GM12878 (cell line): ENCODE data around the gene CETP. TPM values are rescaled to one million over a fixed set of nuclear protein-coding genes. Genes with fewer than 3 reads are reported as not detected.

Experiments
- ATF3 ChIP-seq: IDR thresholded peaks from 2 replicates; pipeline ENCODE4 v1.6.1; 2011; ENCODE audit warnings: low read depth, mild to moderate bottlenecking, low read length, moderate library complexity, borderline replicate concordance; ENCODE audit errors: extremely low read depth
- BACH1 ChIP-seq: fragments of 450-650 bp; IDR thresholded peaks from 2 replicates; pipeline ENCODE4 v1.6.1; 2017; ENCODE audit warnings: mild to moderate bottlenecking, borderline replicate concordance
- BMI1 ChIP-seq: fragments of 450-650 bp; IDR thresholded peaks from 2 replicates; pipeline ENCODE4 v1.6.1; 2016; ENCODE audit warnings: mild to moderate bottlenecking, moderate library complexity, borderline replicate concordance
- CBX5 ChIP-seq: sonication (generic); IDR thresholded peaks from 2 replicates; pipeline ENCODE4 v1.6.1; 2016; ENCODE audit warnings: low read depth, moderate library complexity, mild to moderate bottlenecking, inconsistent platforms
- CTCF ChIP-seq, 3 experiments: IDR thresholded peaks in 2 of 3; conservative IDR thresholded peaks in 1 of 3; 2 replicates each; pipeline ENCODE4 v1.5.1; 2011; ENCODE audit warnings: low read depth in 3 of 3, low read length in 3 of 3, mild to moderate bottlenecking in 3 of 3, control low read depth in 2 of 3, moderate library complexity in 2 of 3, inconsistent platforms in 1 of 3, mixed read lengths in 1 of 3; ENCODE audit not compliant: control insufficient read depth in 2 of 3, insufficient read depth in 1 of 3; ENCODE audit errors: extremely low read depth in 1 of 3
- DPF2 ChIP-seq: fragments of 450-650 bp; IDR thresholded peaks from 2 replicates; pipeline ENCODE4 v1.6.1; 2017; ENCODE audit warnings: mild to moderate bottlenecking
- HCFC1 ChIP-seq: fragments of 150-350 bp; IDR thresholded peaks from 2 replicates; pipeline ENCODE4 v1.6.1; 2014; ENCODE audit warnings: low read length
- KLF5 ChIP-seq: fragments of 450-650 bp; IDR thresholded peaks from 2 replicates; pipeline ENCODE4 v1.6.1; 2014; ENCODE audit warnings: mild to moderate bottlenecking; ENCODE audit not compliant: partially characterized antibody
- MXI1 ChIP-seq: fragments of 150-350 bp; IDR thresholded peaks from 2 replicates; pipeline ENCODE4 v1.6.1; 2011; ENCODE audit warnings: low read depth, mild to moderate bottlenecking, inconsistent platforms, low read length, improper control_type of control experiment
- NFYB ChIP-seq: IDR thresholded peaks from 2 replicates; pipeline ENCODE4 v1.6.1; 2011; ENCODE audit warnings: low read depth, mild to moderate bottlenecking, low read length, improper control_type of control experiment, moderate library complexity; ENCODE audit not compliant: insufficient read depth
- PAX8 ChIP-seq: fragments of 450-650 bp; IDR thresholded peaks from 2 replicates; pipeline ENCODE4 v1.6.1; 2017; ENCODE audit warnings: mild to moderate bottlenecking, moderate library complexity
- PML ChIP-seq: IDR thresholded peaks from 2 replicates; pipeline ENCODE4 v1.6.1; 2012; ENCODE audit warnings: low read length, inconsistent platforms
- SKIL ChIP-seq: fragments of 450-650 bp; IDR thresholded peaks from 2 replicates; pipeline ENCODE4 v1.6.1; 2017; ENCODE audit warnings: mild to moderate bottlenecking, low read depth, inconsistent platforms; ENCODE audit not compliant: poor library complexity, severe bottlenecking
- SP1 ChIP-seq: IDR thresholded peaks from one replicate; pipeline ENCODE4 v1.6.1; 2011; ENCODE audit warnings: low read depth, low read length
- TAF1 ChIP-seq: IDR thresholded peaks from 2 replicates; pipeline ENCODE4 v1.6.1; 2011; ENCODE audit warnings: mild to moderate bottlenecking, low read depth, low read length, borderline replicate concordance
- TCF12 ChIP-seq: IDR thresholded peaks from 2 replicates; pipeline ENCODE4 v1.6.1; 2011; ENCODE audit warnings: low read depth, mild to moderate bottlenecking, low read length
- TCF3 ChIP-seq: IDR thresholded peaks from 2 replicates; pipeline ENCODE4 v1.6.1; 2012; ENCODE audit warnings: low read depth, mild to moderate bottlenecking, low read length, borderline replicate concordance; ENCODE audit not compliant: insufficient read depth
- ZNF207 ChIP-seq: fragments of 450-650 bp; IDR thresholded peaks from 2 replicates; pipeline ENCODE4 v1.6.1; 2014; ENCODE audit warnings: antibody characterized with exemption, mild to moderate bottlenecking, borderline replicate concordance
- ZNF217 ChIP-seq: fragments of 450-650 bp; IDR thresholded peaks from 2 replicates; pipeline ENCODE4 v1.6.1; 2017; ENCODE audit warnings: antibody characterized with exemption, mild to moderate bottlenecking
- ZNF384 ChIP-seq: IDR thresholded peaks from 2 replicates; pipeline ENCODE4 v1.6.1; 2012; ENCODE audit warnings: low read depth, mild to moderate bottlenecking, low read length, improper control_type of control experiment, borderline replicate concordance
- polyA plus RNA-seq, 11 experiments: library from polyadenylated mRNA; depleted of rRNA in 4 of 11; unstranded in 6 of 11; stranded (reverse) in 5 of 11; fragments of >200 nt; fragmentation: Nextera tagmentation in 4 of 11; fragmentation: Illumina TruSeq in 1 of 11; extraction: Ambion mirVana in 4 of 11; extraction: Trizol in 1 of 11; gene quantifications; 1 replicate in 1 of 11; 2 replicates in 10 of 11; pipeline versions ENCODE4 v1.2.1 to v1.2.3, GENCODE V29; 2011 to 2016; ENCODE audit warnings: inconsistent platforms in 2 of 11, missing spikeins in 2 of 11, low read depth in 1 of 11
- total RNA-seq, 4 experiments: library from RNA; depleted of rRNA in 3 of 4; stranded (reverse); fragments of >200 nt in 3 of 4; fragmentation: Illumina TruSeq in 1 of 4; extraction: Trizol in 1 of 4; gene quantifications; 2 replicates each; pipeline versions ENCODE4 v1.2.1 to v1.2.3, GENCODE V29; 2013 to 2021
- TF ChIP-seq, protein P1 (sequence below): IDR thresholded peaks from 2 replicates; pipeline ENCODE4 v1.6.1; 2011; ENCODE audit warnings: borderline replicate concordance, low read depth, mild to moderate bottlenecking, moderate library complexity, low read length; ENCODE audit not compliant: insufficient read depth, poor library complexity, severe bottlenecking

The CETP gene
- total and polyA plus RNA-seq, 10 of the 15 experiments (the other 5 are each of a cell fraction or from before 2014, with no cell fraction given) = 1.2 to 6.4 (median 2.1) TPM

DNA sequence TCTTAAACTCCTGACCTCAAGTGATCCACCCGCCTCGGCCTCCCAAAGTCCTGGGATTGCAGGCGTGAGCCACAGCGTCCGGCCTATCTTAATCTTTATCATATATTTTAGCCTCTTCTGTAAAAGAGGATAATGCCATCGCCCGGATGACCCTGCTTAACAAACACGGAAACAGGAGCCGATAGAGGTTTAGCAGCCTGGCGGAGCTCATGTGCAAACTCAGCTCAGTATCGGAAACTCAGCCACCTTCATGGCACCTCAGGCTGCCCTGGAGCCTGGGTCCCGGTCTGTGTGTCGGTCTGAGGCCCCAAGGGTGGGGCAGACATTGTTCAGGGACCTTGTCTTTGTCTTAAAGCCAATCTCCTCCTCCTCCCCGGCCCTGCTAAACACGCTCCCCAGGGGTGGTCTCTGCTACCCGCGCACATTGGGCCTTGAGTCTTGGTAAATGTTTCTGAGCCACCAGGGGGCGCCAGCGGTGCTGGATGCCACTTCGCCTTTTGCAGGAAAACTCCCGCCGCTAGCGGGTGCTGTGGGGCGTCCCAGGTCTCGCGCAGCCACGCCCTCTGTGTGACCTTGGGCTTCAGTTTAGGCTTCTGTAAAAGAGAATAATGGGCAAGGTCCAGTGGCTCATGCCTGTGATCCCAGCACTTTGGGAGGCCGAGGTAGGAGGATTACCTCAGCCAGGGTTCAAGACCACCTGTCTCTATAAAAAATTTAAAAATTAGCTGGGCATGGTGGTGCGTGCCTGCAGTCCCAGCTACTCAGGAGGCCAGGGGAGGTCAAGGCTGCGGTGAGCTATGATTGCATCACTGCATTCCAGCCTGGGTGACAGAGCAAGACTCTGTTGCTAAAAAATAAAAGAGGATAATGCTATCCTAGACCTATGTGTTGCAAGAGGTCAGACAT lies 2.7 kb downstream of the CETP start (continued):
- TF ChIP-seq CTCF (IDR thresholded peaks at IDR 0.05 in 2 of 3, conservative IDR thresholded peaks at IDR 0.05 in 1 of 3; ENCODE audit: control insufficient read depth in 2 of 3, extremely low read depth in 1 of 3, insufficient read depth in 1 of 3, low read depth in 3 of 3, low read length in 3 of 3) = peak; percentile 100; a peak in 5 of 6 replicates
- peak; percentile 84; the same call in 1 of the 2 replicates for TF ChIP-seq ZNF207
- TF ChIP-seq TCF12 = 0 out of 2 replicates have a peak, but pooled peaks have one; percentile 7
- 0 out of 2 replicates have a peak, but pooled peaks have one; percentile 82 for TF ChIP-seq CBX5
- TF ChIP-seq TAF1 = 0 out of 2 replicates have a peak, but pooled peaks have one; percentile 24
- peak; percentile 23 for TF ChIP-seq KLF5
- TF ChIP-seq BACH1 = peak; percentile 54; the same call in 1 of the 2 replicates
- TF ChIP-seq ZNF217 = peak; percentile 15; the same call in 1 of the 2 replicates
- TF ChIP-seq NFYB = no peak
- no peak for TF ChIP-seq ZNF384
- TF ChIP-seq HCFC1 = 0 out of 2 replicates have a peak, but pooled peaks have one; percentile 24
- peak; percentile 57 for TF ChIP-seq SKIL
- TF ChIP-seq, protein P1, sequence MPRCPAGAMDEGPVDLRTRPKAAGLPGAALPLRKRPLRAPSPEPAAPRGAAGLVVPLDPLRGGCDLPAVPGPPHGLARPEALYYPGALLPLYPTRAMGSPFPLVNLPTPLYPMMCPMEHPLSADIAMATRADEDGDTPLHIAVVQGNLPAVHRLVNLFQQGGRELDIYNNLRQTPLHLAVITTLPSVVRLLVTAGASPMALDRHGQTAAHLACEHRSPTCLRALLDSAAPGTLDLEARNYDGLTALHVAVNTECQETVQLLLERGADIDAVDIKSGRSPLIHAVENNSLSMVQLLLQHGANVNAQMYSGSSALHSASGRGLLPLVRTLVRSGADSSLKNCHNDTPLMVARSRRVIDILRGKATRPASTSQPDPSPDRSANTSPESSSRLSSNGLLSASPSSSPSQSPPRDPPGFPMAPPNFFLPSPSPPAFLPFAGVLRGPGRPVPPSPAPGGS = no peak
- TF ChIP-seq TCF3 = peak; percentile 37; the same call in 1 of the 2 replicates
- TF ChIP-seq PML = no peak
- TF ChIP-seq BMI1 = no peak
- peak; percentile 33; the same call in 1 of the 2 replicates for TF ChIP-seq ATF3
- peak; percentile 62; the same call in 1 of the 2 replicates for TF ChIP-seq DPF2
- peak; percentile 43 for TF ChIP-seq SP1
- TF ChIP-seq MXI1 = peak; percentile 50; the same call in 1 of the 2 replicates
- TF ChIP-seq PAX8 = no peak
